Measurements from ENCODE around the gene CEP70.

GRCh38 chr3:138591392-138591791 is 2.7 kb downstream of the CEP70 start:
- no peak for TF ChIP-seq CTCF (IDR thresholded peaks at IDR 0.05)
- no peak for TF ChIP-seq POLR2AphosphoS5 (IDR thresholded peaks at IDR 0.05; ENCODE audit: low read depth, low read length)
- no peak for TF ChIP-seq SIN3A (IDR thresholded peaks at IDR 0.05; ENCODE audit: borderline replicate concordance, insufficient read depth, low read depth, low read length)
